Measurements from ENCODE around the gene PYGM.

The PYGM gene

DNA sequence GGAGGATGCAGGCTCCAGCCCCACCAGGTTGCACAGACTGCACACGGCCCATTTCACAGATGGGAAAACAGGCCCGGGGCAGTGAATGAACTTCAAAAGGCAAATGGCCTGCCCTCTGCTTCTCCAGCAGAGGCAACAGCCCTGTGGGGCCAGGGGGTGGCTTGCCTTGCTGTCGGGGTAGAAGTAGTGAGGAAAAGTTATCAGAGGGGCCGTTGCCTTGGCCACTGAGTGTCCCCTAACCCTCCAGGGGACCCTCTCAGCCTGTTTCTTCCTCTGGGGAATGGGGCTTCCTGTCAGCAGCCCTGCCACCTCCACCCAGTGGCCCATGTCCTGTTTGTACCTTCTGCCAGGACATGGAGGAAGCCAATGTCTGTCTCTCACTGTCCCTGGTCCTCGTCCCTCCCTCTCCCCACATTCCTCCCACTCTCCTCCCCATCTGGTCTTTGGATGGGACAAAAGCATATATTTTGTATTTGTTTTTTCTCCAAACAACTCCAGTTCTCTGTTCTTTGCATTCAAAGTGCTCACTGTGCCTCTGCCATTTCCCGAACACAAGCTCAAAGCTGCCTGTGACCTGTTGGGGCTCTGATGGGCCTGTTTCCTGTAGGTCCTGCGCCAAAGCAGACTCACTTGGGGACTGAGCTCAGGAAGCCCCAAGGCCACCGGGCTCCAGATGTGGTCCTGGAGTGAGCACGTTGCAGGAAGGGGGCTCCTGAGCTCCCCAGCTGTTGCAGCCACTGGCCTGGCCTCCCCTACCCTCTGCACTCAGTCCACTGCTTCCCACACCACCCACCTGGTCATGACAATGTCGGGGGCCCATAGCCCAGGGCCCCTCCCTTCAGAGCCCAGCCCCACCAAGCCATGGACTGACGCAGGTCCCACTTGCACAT is 33.7 kb upstream of the PYGM start:
- TF ChIP-seq RAD21 (IDR thresholded peaks at IDR 0.05; ENCODE audit: low read depth) (no peak), TCF12 (IDR thresholded peaks at IDR 0.05; ENCODE audit: low read depth) (no peak), TAF1 (IDR thresholded peaks at IDR 0.05; ENCODE audit: low read depth) (no peak)

DNA sequence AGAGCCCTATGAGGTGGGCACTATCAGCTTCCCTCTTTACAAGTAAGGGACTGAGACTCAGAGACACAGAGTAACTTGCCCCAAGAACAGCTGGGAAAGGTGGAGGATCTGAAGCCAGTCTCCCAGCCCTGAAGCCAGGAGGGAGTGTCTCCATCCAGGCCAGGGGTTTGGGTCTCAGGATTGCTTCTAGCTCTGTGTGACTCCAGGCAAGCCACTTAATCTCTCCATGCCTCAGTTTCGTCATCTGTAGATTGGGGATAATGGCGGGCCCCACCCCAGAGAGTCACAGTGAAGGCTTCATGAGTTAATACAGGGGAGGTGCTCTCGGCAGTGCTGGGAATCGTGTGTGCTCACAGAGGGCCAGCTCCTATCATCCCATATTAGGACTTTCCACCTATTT is 32.7 kb upstream of the PYGM start:
- no peak for TF ChIP-seq ZBTB7A (IDR thresholded peaks at IDR 0.05; ENCODE audit: low read depth)

DNA sequence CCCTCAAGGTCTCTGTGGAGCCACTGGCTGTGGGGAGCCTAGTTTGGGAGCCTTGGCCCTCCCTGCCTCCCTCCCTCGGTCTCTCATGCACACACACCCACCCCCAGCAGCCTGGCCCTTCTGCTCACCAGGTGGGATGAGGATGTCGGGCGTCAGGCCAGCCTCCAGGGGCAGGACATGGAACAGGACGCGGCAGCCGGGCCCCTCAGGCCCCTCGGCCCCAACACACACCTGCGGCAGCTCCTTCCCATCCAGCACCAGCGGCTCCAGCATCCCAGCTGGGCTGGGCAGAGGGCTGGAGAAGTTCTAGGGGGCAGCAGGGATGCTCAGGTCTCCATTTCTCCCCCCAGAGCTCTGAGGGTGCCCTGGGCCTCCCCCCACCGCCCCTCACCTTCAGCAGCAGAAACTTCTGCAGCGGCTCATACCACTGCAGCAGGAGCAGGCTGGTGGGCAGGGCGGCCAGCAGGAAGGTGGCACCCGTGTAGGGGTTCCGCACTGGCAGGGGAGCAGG is 32.1 kb upstream of the PYGM start:
- TF ChIP-seq TAF1 (IDR thresholded peaks at IDR 0.05; ENCODE audit: low read depth) (no peak), NFIC (IDR thresholded peaks at IDR 0.05) (no peak), CREB1 (IDR thresholded peaks at IDR 0.05; ENCODE audit: low read depth) (no peak), YY1 (IDR thresholded peaks at IDR 0.05; ENCODE audit: low read depth) (no peak), TEAD4 (IDR thresholded peaks at IDR 0.05) (no peak), ZBTB7A (IDR thresholded peaks at IDR 0.05; ENCODE audit: low read depth) (no peak), EGR1 (IDR thresholded peaks at IDR 0.05) (no peak), RAD21 (IDR thresholded peaks at IDR 0.05; ENCODE audit: low read depth) (no peak), EP300 (IDR thresholded peaks at IDR 0.05; ENCODE audit: borderline replicate concordance) (no peak), CEBPB (IDR thresholded peaks at IDR 0.05) (no peak), TCF12 (IDR thresholded peaks at IDR 0.05; ENCODE audit: low read depth) (no peak)
- TF ChIP-seq, protein P1, sequence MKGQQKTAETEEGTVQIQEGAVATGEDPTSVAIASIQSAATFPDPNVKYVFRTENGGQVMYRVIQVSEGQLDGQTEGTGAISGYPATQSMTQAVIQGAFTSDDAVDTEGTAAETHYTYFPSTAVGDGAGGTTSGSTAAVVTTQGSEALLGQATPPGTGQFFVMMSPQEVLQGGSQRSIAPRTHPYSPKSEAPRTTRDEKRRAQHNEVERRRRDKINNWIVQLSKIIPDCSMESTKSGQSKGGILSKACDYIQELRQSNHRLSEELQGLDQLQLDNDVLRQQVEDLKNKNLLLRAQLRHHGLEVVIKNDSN (IDR thresholded peaks at IDR 0.05) = no peak
- TF ChIP-seq, protein P2, sequence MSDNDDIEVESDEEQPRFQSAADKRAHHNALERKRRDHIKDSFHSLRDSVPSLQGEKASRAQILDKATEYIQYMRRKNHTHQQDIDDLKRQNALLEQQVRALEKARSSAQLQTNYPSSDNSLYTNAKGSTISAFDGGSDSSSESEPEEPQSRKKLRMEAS (IDR thresholded peaks at IDR 0.05) = no peak

DNA sequence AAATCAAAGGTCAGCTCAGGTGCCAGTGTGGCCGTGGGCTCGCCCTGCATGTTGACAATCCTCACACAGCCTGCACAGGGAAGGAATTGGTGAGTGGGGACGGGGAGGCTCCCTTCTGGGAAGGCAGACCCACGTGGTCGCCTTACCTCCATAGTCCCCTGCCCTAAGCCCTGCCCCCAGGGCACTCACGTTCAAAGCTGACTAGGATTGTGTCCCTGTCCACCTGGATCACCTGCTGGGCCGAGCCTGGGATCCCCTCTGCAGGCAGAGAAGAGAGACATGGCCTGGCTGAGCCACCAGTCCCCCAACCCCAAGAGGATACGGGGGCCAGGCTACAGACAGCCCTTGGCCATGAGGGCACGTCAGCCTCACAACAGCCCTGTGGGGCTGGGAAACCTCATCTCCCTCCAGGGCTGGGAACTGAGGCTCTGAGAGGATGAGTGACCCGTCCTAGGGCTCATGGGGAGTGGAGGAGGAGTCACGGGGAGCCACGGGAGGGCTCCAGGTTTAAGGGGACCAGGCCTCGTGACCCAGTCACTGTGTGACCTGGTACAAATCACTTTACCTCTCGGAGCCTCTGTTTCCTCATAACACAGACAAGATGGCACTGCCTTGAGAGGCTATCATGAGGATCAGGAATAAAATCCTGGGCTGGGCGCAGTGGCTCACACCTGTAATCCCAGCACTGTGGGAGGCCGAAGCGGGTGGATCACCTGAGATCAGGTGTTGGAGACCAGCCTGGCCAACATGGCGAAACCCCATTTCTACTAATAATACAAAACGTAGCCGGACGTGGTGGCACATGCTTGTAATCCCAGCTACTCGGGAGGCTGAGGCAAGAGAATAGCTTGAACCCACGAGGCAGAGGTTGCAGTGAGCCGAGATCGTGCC is 30.7 kb upstream of the PYGM start:
- no peak for TF ChIP-seq CEBPB (IDR thresholded peaks at IDR 0.05)
- TF ChIP-seq TCF12 (IDR thresholded peaks at IDR 0.05; ENCODE audit: low read depth) = no peak
- TF ChIP-seq NFIC (IDR thresholded peaks at IDR 0.05) = no peak
- TF ChIP-seq TAF1 (IDR thresholded peaks at IDR 0.05; ENCODE audit: low read depth) = no peak
- TF ChIP-seq EGR1 (IDR thresholded peaks at IDR 0.05) = no peak
- TF ChIP-seq TEAD4 (IDR thresholded peaks at IDR 0.05) = no peak
- TF ChIP-seq, protein P3, sequence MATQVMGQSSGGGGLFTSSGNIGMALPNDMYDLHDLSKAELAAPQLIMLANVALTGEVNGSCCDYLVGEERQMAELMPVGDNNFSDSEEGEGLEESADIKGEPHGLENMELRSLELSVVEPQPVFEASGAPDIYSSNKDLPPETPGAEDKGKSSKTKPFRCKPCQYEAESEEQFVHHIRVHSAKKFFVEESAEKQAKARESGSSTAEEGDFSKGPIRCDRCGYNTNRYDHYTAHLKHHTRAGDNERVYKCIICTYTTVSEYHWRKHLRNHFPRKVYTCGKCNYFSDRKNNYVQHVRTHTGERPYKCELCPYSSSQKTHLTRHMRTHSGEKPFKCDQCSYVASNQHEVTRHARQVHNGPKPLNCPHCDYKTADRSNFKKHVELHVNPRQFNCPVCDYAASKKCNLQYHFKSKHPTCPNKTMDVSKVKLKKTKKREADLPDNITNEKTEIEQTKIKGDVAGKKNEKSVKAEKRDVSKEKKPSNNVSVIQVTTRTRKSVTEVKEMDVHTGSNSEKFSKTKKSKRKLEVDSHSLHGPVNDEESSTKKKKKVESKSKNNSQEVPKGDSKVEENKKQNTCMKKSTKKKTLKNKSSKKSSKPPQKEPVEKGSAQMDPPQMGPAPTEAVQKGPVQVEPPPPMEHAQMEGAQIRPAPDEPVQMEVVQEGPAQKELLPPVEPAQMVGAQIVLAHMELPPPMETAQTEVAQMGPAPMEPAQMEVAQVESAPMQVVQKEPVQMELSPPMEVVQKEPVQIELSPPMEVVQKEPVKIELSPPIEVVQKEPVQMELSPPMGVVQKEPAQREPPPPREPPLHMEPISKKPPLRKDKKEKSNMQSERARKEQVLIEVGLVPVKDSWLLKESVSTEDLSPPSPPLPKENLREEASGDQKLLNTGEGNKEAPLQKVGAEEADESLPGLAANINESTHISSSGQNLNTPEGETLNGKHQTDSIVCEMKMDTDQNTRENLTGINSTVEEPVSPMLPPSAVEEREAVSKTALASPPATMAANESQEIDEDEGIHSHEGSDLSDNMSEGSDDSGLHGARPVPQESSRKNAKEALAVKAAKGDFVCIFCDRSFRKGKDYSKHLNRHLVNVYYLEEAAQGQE (IDR thresholded peaks at IDR 0.05; ENCODE audit: low read depth) = no peak
- no peak for TF ChIP-seq EP300 (IDR thresholded peaks at IDR 0.05; ENCODE audit: borderline replicate concordance)
- TF ChIP-seq, protein P1 (IDR thresholded peaks at IDR 0.05) = no peak
- TF ChIP-seq, protein P2 (IDR thresholded peaks at IDR 0.05) = no peak
- no peak for TF ChIP-seq FOXM1 (IDR thresholded peaks at IDR 0.05; ENCODE audit: borderline replicate concordance, low read depth)
- no peak for TF ChIP-seq RAD21 (IDR thresholded peaks at IDR 0.05; ENCODE audit: low read depth)
- no peak for TF ChIP-seq CREB1 (IDR thresholded peaks at IDR 0.05; ENCODE audit: low read depth)
- no peak for TF ChIP-seq ZBTB7A (IDR thresholded peaks at IDR 0.05; ENCODE audit: low read depth)
- TF ChIP-seq YY1 (IDR thresholded peaks at IDR 0.05; ENCODE audit: low read depth) = no peak

DNA sequence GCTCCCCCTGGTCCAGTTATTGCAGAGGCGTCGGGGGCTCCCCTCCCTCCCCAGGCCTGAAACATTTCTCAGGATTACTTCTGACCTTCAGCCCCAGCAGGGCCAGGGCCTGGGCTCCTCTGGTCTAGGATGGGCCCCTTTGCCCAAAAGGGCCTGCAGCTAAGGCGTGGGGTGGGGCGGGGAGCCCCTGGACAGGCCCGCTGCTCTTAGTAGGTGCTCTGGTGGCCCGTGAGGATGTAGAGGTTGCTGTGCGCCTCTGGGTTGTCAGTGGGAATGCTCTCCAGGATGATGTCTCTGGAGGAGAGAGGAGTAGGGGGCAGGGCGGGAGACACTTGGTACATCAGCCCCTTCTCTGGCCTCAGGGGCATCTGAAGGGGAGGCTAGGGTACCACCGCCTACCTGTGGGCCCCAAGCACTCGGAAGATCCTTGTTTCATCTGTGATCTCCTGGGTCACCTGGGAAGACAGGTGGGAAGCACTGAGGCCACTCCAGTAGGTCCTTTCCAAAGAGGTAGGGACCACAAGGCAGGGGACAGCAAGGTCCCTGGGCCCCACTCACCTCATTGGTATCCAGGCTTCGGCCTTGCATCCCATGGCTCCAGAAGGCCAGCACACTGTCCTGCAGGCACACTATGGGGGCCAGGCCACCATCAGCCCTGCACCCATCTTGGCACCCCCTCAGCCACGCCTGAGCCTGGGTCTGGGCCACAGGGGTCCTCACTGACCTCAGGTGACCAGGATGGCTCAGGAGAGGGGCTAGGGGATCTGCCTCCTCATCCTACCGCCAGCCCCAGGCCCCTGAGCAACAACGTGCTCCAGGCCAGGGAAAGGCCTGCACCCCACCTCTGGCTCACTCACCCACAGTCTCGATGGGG is 29.8 kb upstream of the PYGM start:
- no peak for TF ChIP-seq TEAD4 (IDR thresholded peaks at IDR 0.05)
- TF ChIP-seq RAD21 (IDR thresholded peaks at IDR 0.05; ENCODE audit: low read depth) = no peak
- TF ChIP-seq EGR1 (IDR thresholded peaks at IDR 0.05) = no peak
- TF ChIP-seq, protein P3 (IDR thresholded peaks at IDR 0.05; ENCODE audit: low read depth) = no peak
- TF ChIP-seq ZBTB7A (IDR thresholded peaks at IDR 0.05; ENCODE audit: low read depth) = no peak
- TF ChIP-seq, protein P2 (IDR thresholded peaks at IDR 0.05) = no peak
- no peak for TF ChIP-seq EP300 (IDR thresholded peaks at IDR 0.05; ENCODE audit: borderline replicate concordance)
- no peak for TF ChIP-seq NFIC (IDR thresholded peaks at IDR 0.05)
- TF ChIP-seq TCF12 (IDR thresholded peaks at IDR 0.05; ENCODE audit: low read depth) = no peak
- TF ChIP-seq FOXM1 (IDR thresholded peaks at IDR 0.05; ENCODE audit: borderline replicate concordance, low read depth) = no peak
- no peak for TF ChIP-seq TAF1 (IDR thresholded peaks at IDR 0.05; ENCODE audit: low read depth)
- TF ChIP-seq, protein P1 (IDR thresholded peaks at IDR 0.05) = no peak
- no peak for TF ChIP-seq CEBPB (IDR thresholded peaks at IDR 0.05)
